Activated CD4-positive, alpha-beta T cell treated with anti-CD3 and anti-CD28 coated beads, Interleukin-2, amount 50 U/mL, for 24 hours (primary cell): Measurements from ENCODE around the gene MYBPC3.
A peak's percentile ranks its signal among the peaks of the same experiment; 100 is the strongest.

ENCODE experiments used
- DNase-seq, 2 donors: peaks; one replicate each; pipeline ENCODE4 v3.0.0-alpha.2; 2020; ENCODE audit warnings: low read depth in 1 of 2, low spot score in 1 of 2

MYBPC3 gene

DNA sequence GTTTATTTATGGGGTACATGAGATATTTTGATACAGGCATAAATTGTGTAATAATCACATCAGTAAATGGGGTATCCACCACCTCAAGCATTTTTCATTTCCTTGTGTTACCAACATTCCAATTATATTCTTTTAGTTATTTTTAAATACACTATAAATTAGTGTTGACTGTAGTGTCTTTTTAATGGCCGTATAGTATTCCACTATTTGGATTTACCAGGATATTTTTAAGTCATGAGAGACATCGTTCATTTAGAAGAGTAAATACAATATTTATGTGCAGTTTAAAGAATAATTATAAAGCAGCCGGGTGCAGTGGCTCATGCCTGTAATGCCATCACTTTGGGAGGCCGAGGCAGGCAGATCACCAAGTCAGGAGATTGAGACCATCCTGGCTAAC is 32.0 kb upstream of the MYBPC3 start:
- no peak for DNase-seq

DNA sequence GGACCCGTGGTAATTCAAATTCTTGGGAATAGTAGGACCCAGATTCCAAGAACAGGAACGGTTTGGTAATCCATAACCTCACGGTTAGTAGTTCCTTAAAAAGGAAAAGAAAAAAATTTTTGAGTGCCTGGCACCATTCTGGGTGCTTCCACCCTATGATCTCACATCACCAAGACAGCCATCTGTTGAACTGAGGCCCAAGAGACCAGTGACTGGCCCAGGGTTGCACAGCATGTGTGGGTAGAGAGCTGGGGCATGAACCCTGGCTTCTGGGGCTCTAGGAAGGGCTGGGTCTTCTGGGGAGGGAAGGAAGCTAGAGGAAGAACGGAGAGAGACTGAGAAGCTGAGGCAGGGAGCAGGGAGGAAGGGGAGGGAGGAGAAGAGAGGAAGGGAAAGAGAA is 30.6 kb upstream of the MYBPC3 start:
- no peak for DNase-seq

DNA sequence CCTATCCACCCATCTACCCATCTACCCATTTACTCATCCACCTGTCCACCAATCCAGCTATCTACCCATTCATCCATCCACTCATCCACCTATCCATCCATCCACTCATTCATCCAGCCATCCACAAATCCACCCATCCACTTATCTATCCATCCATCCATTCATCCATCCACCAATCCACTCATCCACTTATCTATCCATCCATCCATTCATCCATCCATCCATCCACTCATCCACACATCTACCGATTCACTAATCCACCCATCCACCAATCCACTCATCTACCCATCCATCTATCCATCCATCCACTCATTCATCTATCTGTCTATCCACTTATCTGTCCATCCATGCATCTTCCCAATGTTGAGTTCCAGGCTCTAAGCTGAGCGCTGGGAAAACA is 27.6 kb upstream of the MYBPC3 start:
- DNase-seq = no peak

DNA sequence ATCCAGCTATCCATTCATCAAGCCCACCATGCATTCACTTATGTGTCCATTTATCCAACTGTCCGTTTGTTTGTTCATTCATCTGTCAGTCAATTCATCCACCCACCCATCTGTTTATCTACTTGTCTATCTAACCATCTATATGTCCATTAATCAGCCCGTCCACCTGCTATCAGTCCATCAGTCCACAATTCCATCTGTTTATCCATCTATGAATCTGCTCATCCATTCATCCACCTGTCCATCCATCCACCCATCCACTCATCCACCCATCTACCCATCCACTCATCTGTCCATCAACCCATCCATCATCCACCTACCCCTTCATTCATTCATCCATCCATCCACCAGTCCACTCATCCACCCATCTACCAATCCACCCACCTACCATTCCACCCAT is 26.8 kb upstream of the MYBPC3 start:
- no peak for DNase-seq

DNA sequence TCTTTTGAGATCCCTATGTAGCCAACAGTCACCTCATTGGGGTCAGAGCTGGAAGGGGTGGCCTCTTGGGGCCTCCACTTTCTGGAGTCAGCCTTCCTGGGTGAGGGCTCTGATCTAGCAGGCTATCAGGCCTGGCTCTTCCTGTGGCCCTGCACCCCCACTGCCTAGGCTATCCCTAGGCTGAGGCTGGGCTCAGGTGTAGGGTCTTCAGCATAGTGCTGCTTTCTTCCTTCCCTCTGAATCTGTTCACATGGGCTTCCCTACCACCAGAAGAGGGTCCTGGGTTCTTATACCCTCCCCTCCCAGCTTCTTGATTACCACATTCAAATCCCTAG is 26.3 kb upstream of the MYBPC3 start:
- DNase-seq = no peak

DNA sequence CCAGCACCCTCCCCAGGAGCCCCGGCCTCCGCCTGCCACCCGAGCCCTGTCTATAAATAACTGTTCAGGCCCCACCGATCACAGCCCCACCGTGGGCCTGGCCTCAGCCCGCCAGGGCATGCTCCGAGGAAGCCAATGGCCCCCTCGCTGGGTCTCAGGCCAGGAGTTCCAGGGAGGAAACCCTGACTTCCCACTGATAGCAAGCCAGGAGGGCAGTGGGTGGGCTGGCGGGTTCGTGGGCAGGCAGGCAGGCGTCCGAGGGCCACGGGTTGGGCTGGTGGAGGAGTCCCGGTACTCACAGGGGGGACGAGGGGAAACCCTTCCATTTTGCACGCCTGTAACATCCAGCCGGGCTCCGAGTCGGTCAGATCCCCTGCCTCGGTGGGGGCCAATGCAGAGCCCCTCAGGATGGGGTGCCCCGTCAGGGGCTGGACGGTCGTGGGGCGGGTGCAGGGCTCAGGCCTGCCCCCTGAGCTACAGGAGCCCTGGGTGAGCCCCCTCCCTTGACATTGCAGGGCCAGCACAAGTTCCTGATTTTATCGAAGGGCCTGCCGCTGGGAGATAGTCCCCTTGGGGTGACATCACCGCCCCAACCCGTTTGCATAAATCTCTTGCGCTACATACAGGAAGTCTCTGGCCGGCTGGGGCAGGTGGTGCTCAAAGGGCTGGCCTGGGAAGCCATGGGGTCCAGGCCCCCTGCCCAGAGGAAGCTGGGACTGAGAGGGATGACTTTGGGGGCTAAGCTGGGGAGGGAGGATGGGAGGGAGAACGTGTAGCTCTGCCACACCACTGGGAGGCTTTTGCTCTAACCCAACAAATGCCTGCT is 25.7 kb upstream of the MYBPC3 start, which contains the start of gene SPI1:
TSS of gene SPI1 (minus strand) at position 538 of the 826 bp plus-strand sequence. CDS start at position 344, 194 bp downstream.
- DNase-seq = no peak

DNA sequence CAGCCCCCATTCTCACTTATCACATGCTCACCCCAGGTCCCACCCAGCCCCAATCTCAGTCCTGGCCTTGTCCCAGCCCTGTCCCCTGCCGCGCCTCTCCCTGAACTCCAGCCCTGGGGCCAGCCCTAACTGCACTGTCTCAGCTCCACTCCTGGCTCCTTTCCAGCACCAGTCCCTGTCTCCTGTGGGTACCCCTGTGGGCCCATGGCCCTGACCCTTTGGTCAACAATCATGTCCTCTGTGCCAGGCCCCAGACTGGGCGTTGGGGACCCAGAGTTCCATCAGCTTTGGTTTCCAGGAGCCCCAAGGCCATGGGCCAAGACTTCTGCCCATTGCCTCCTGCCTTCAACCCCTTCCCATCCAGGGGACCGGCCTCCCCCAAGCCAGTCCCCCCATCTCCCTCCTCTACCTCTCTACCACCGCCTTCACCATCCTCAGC is 25.1 kb upstream of the MYBPC3 start:
- no peak for DNase-seq

DNA sequence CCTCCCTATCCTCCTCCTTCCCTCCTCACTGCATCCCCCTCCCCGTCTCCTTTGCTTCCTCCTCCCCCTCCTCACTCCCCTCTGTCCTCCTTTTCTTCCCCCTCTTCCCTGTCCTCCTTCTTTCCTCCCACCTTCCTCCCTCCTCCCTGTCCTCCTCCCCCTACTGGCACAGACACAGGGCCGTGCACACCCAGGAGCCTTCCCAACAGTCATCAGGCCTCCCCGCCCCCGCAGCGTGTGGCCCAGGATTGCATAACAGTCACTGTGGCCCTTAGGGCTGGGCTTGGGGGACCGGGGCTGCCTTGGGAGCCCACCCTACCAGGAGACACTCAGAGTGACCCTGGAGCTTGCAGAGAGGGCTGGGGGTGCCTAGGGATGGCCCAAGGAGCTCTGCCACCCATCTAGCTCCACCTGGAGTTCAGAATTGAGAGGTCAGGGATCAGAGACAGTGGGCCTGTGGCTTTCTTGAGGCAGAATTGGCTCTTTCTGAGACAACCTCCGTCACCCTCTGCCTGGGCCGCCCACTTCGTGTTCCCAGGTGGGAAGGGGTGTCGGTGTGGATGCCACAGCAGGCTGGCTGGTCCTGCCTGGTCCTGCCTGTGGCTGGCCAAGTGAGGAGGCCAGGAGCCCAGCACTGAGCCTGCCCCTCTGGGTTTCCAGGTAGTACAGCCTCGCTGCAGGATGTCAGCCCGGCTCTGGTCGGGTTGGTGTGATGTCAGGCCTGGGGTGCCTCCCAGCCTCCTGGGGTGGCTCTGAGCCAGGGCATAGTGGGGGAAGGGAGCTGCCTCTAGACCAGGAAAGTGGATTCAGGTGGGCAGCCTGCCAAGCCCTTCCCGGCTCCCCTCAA is 24.2 kb upstream of the MYBPC3 start:
- DNase-seq = no peak

DNA sequence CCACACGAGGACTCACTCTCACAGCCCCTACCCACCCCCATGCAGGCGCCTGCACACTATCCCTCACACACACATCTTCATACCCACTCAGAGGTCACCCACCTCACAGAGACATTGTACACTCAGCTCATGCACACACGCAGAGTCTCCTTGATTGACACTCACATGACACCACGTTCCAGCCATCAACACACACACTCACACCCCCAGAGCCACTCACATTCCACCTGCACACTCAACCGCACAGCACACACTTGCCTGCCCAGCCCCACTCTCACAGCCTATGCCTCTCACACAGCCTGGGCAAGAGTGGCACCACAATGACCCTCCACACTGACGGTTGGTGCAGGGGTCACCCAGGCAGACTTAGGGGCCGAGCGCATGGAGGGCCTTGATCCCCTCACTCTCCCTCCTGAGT is 23.6 kb upstream of the MYBPC3 start:
- DNase-seq = no peak

DNA sequence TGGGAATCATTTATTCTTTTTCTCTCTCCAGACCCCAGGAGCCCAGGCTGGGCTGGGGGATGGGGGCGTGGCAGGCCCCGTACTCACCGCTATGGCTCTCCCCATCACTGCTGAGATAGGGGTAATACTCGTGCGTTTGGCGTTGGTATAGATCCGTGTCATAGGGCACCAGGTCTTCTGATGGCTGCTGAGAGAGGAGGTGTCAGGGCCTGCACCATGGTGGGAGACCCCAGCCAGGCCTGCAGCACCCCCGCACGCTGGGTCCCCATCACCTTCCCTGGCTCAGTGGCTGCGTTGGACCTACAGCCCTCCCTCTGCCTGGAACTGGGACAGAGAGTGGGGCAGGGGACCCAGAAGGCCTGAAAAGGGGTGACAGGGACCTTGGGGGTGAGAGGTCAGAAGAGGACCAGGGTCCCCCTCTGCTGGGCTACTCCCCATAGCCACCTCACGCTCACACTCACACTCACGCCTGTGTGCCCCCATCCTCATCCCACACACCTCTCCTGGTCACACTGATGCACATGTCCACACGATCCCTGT is 23.1 kb upstream of the MYBPC3 start:
- DNase-seq = no peak

DNA sequence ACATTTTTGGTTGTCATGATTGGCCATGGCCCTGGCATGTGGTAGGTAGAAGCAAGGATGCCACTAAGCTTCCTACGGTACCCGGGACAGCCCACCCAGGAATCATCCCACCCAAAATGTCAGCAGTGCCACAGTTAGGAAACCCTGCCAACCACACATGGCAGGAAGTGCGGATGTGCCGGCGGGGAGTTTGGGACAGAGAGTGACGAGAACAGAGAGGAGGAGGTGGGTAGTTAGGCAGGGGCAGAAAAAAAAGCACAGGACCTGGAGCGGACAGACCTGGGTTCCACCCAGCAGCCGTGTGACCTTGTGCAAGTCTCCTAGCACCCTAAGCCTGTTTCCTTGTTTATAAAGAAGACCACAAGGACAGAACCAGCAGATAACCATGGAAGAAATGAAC is 22.5 kb upstream of the MYBPC3 start:
- no peak for DNase-seq

DNA sequence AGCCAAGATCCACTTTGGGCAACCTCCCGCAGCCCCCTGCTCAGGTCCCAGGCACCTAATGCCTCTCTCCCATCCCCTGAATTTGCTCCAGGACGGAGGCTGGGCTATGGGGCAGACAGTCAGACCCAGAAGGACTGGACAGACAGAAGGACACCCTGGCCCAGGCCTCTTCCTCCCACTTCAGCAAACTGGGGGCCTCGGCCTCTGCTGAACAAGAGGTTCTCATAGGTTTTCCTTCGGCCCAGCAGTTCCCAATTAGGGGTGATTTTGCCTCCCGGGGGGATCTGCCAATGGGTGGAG is 22.2 kb upstream of the MYBPC3 start:
- no peak for DNase-seq

DNA sequence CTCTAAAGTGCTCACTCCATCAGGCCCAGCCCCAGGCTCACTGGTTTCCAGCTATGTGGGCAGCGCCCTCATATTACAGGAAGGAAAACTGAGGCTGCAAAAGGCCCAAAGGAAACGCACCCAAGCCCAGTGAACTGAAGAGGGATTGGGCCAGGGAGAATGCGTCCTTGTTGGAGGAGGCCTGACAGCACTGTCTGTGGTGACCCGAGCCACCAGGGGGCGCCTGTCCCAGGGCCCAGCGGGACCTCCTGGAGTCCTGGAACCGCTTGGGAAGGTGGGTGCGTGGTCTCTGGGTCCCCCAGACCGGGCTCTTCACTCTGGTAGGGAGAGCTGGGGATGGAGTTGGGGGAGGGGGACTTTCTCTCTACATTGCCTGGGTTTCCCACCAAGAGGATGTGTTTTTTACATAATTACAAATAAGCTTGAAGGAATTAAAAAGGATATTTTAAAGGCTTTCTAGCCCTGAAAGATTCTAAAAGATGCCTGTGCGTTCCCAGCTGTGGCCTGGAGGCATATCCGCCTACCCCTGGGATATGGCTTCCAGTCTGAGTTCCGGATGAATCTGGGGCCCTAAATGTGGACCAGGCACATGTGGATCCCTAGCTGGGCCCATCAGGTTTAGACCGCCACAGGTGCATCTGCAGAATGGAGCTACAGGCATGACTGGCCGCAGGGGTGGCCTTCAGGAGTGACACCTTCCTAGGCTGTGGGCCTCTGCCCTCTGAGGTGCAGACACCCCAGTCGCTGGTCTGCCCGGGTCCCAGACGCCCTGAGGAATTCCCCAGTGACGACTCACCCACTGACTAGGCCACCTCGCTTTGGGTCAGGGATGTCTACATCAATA is 21.6 kb upstream of the MYBPC3 start:
- peak; percentile 71 to 80 for DNase-seq

DNA sequence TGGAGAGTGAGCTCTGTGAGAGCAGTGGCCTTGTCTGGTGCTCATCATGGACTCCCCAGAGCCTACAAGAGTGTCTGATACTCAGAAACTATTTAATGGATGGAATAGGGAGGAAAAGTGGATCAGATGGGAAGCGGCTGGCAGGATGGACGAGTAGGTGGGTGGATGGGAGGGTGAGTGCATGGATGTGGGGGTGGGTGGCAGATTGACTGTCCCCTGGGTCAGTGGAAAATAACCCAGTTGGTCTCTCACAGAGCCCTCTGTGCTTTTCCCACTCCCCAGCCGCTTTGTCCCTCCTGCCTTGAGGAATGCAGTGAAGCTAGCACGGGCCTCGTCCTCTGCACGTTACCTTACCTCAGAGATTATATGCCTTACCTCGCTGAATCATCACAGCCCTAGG is 19.9 kb upstream of the MYBPC3 start:
- DNase-seq = no peak

DNA sequence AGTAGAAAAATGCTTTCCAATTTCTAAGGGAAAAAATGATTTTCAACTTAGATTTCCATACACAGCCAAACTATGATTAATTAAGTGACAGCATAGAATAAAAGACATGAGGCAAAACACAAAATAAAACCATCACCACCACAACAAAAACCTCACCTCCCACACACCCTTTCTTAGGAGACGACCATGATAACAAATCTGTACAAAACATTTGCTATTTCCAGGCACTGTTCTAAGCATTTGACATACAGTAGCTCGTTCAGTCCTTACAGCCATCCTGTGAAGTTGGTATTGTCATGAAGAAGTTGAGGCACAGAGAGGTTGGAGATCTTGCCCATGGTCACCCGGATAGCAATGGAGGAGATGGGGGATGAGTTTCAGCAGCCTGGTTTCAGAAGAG is 17.2 kb upstream of the MYBPC3 start:
- peak in 1 of 2 donors; percentile 11 for DNase-seq

DNA sequence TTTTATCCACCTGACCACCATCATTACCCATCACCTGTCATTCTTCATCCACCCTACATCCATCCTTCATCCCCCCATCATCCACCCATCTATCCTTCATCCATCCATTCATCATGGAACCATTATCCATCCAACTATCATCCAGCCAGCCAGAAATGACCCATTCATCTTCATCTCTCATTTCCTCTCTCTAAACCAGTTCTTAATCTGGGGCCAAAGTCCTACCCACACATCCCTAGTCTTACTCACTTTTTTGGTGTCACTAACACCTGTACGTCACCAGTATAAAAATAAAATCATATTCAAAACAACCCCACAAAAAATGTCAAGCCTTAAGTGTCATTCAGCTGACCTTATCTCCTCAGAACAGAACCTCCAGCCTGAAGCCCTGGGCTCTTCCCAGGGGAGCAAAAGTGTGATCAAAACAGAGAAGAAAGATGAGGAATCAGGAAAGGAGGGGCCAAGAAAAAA is 13.6 kb upstream of the MYBPC3 start:
- no peak for DNase-seq

DNA sequence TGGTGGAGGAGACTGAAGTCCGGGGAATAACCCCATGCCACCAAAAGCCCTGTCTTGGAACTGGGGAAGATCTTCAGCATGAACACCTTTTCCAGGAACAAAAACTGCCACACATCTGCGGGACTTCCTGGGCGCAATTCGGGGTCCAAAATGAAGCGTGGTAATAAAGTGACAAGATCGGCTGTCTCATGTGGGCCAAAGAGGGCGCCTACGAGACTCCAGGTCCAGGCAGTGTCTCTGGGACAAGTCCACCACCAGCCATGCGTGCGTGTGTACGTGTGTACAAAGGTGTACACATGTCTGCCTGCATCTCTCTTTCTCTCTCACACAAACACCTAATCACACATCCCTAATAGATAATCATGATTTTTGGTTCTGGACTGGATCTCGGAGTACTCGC is 8.9 kb upstream of the MYBPC3 start:
- DNase-seq = no peak

DNA sequence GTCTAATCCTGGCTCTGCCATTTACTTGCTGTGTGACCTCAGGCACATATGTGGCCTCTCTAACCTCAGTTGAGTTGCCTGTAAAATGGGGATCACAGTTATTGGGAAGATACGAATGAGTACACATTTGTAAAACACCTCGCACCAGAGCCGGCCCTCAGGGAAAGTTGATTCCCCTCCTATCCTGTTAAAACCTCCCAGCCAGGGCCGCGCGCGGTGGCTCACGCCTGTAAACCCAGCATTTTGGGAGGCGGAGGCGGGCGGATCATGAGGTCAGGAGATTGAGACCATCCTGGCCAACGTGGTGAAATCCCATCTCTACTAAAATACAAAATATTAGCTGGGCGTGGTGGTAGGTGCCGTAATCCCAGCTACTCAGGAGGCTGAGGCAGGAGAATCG is 7.8 kb upstream of the MYBPC3 start:
- DNase-seq = no peak

DNA sequence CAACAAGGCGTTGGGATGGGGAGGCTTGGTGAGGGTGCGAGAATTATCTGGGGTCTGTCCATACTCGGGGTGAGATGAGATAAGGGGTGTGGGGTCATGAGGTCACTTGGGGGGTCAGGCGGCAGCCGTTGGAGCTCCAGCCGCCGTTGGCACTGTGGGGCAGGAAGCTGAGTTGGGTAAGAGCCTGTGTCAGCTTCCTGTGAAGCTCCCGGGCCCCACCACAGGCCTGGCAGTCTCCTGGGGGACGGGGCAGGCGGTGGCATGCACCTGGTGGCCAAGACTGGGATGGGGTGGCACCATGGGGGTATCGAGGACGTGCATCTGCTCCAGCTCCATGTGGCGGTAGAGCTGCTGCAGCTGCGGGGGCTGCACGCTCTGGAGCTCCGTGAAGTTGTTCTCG is 7.1 kb upstream of the MYBPC3 start:
- DNase-seq = no peak

DNA sequence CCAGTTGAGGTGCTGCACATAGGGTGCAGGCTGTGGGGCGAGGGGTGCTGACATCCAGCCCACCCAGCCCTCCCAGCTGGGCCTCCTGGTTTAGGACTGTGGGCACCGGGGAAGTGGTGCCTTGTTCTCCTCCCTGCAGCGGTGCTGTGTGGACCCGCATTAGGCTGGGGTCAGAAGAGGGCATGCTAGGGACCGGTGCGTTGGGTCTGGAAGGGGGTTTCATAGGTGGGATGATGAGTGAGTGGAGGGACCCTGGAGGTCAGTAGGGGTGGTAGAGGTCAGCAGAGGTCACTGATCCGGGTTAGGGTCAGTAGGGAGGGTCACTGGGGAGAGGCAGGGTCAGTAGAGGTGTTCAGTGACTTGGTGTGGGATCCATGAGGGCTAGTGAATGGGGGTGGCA is 6.7 kb upstream of the MYBPC3 start:
- DNase-seq = no peak

DNA sequence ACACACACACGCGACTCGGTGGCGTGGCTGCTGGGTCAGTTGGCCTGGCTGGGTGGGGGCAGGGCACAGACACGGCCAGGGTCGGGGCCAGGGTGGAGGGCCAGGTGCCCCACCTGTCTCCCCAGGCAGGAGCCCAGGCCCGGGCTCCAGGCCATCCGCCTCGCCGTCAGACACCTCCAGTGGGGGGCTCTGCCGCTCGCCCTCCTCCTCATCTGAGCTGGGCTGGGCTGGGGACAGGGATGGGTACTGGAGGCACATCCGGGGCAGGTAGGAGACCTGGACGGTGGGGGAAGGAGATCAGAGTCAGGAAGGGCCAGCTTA is 6.2 kb upstream of the MYBPC3 start:
- DNase-seq = no peak
